Measurements from ENCODE around the gene CLPTM1. TPM values are rescaled to one million over a fixed set of nuclear protein-coding genes. Genes with fewer than 3 reads are reported as not detected.

The CLPTM1 gene
- total and polyA plus RNA-seq, 12 donors, result 67.8 to 306 (median 244) TPM

DNA sequence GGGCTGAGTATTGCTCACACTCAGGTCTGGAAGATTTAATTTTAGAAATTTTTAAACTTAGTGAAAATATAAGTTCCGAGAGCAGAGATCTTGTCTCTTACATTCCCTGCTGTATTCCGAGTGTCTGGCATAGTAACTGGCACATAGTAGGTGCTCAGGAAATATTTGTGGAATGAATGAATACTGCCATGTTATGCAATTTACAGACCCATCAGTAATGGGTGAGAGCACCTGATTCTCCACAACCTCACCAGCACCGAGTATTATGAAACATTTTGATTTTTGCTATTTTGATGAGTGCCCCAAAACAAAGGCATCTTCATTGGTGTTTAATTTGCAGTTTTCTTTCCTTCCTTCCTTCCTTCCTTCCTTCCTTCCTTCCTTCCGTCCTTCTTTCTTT, 67.9 kb downstream of the CLPTM1 start:
- WGBS, 4 donors, result 86 to 96% (median 90%) methylated on average over 4 of the region's 4 CpGs
- no peaks in the 10 kb centered on the region for H3K36me3 ChIP-seq (replicated peaks in 1 of 2)

DNA sequence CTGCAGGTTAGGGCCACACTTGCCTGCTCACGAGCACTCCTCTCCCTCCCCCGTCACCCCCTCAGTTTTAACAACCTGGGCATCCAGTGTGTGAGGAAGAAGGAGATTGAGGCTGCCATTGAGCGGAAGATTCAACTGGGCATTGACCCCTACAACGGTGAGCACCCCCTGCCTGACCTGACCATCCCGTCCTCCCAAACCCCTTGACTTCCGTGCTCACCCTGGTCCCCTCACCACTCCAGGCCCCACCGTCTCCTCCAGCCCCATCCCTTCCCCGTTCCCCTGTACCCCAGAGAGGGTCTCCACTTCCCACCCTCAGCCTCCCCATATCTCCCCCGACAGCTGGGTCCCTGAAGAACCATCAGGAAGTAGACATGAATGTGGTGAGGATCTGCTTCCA, 70.1 kb downstream of the CLPTM1 start:
- H3K4me3 ChIP-seq, result no peak overlapping the region
- H3K4me1 ChIP-seq (replicated peaks in 1 of 2), result no peaks in the 10 kb centered on the region
- H3K27me3 ChIP-seq, result no peaks in the 10 kb centered on the region
- DNase-seq, result no peak
- intact Hi-C loops (cut with DNase I), result no loop called here
- no peak for TF ChIP-seq POLR2A (IDR thresholded peaks at IDR 0.05)
- TF ChIP-seq, protein P1, sequence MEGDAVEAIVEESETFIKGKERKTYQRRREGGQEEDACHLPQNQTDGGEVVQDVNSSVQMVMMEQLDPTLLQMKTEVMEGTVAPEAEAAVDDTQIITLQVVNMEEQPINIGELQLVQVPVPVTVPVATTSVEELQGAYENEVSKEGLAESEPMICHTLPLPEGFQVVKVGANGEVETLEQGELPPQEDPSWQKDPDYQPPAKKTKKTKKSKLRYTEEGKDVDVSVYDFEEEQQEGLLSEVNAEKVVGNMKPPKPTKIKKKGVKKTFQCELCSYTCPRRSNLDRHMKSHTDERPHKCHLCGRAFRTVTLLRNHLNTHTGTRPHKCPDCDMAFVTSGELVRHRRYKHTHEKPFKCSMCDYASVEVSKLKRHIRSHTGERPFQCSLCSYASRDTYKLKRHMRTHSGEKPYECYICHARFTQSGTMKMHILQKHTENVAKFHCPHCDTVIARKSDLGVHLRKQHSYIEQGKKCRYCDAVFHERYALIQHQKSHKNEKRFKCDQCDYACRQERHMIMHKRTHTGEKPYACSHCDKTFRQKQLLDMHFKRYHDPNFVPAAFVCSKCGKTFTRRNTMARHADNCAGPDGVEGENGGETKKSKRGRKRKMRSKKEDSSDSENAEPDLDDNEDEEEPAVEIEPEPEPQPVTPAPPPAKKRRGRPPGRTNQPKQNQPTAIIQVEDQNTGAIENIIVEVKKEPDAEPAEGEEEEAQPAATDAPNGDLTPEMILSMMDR (IDR thresholded peaks at IDR 0.05), result no peak
- H3K36me3 ChIP-seq (replicated peaks in 1 of 2), result peaks cover 0 to 13% of the 10 kb centered on the region in 2 donors
- H3K27ac ChIP-seq, result no peak overlapping the region
- no peaks in the 10 kb centered on the region for H3K9me3 ChIP-seq (replicated peaks in 1 of 3)
- 92 to 96% (median 94%) methylated on average over 9 of the region's 9 CpGs for WGBS, 4 donors

More for the DNA sequence above, 67.9 kb downstream of the CLPTM1 start:
- Histone ChIP-seq H3K27me3 (no peaks in the 10 kb centered on the region), H3K27ac (no peak overlapping the region), H3K4me1 (replicated peaks in 1 of 2) (no peaks in the 10 kb centered on the region), H3K9me3 (replicated peaks in 1 of 3) (no peaks in the 10 kb centered on the region), H3K4me3 (no peak overlapping the region)
- intact Hi-C loops (cut with DNase I), result no loop called here
- no peak for TF ChIP-seq POLR2A (IDR thresholded peaks at IDR 0.05)
- TF ChIP-seq, protein P1 (IDR thresholded peaks at IDR 0.05), result no peak
- DNase-seq, result no peak

DNA sequence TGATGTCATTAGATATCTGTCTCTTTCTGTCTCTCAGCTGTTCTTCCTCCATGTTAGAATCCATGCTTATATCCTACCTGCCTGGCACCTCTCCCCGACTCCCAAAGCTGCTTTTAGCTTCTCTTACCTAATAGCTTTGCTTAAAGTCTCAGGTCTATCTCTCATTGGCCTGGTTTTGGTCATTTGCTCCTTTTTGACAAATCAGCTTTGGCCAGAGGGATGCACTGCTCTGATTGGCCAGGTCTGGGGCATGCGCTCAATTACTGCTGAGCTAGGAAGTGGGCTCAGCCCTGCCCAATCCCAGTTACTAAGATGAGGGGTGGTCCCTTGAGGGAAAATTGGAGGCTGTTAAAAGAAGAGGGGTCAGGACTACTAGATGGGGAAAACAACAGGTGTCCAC, 72.2 kb downstream of the CLPTM1 start:
- intact Hi-C loops (cut with DNase I), result no loop called here
- no peak overlapping the region for H3K27ac ChIP-seq
- H3K4me1 ChIP-seq (replicated peaks in 1 of 2), result no peaks in the 10 kb centered on the region
- no peak overlapping the region for H3K4me3 ChIP-seq
- TF ChIP-seq, protein P1 (IDR thresholded peaks at IDR 0.05), result no peak
- no peaks in the 10 kb centered on the region for H3K9me3 ChIP-seq (replicated peaks in 1 of 3)
- WGBS, 4 donors, result 94 to 96% (median 96%) methylated on average over 2 of the region's 2 CpGs
- H3K36me3 ChIP-seq (replicated peaks in 1 of 2), result peaks cover 0 to 20% of the 10 kb centered on the region in 2 donors
- no peak for DNase-seq
- H3K27me3 ChIP-seq, result no peaks in the 10 kb centered on the region

DNA sequence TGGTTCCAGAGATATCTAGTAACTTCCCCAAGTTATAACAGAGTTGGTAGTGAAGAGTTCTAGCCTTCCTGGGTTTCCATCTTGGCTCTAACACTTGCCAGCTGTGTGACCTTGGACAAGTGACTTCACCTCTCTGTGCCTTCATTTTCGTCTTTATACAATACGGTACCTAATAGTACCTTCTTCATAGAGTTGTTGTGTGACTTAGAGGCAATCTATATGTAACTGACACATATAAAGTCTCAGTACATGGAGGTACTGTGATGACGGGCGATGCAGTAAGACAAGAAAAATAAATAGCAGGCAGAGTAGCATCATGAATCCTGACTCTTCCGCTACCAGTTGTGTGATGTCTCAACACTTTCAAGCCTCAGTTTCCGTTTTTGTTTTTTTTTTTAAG, 75.6 kb downstream of the CLPTM1 start:
- no peaks in the 10 kb centered on the region for H3K4me1 ChIP-seq (replicated peaks in 1 of 2)

More for the DNA sequence above, 75.6 kb downstream of the CLPTM1 start:
- no peak overlapping the region for H3K4me3 ChIP-seq
- H3K9me3 ChIP-seq (replicated peaks in 1 of 3), result no peaks in the 10 kb centered on the region
- H3K27me3 ChIP-seq, result no peaks in the 10 kb centered on the region
- intact Hi-C loops (cut with DNase I), result no loop called here
- H3K36me3 ChIP-seq (replicated peaks in 1 of 2), result peaks cover 0 to 49% of the 10 kb centered on the region in 2 donors
- 83 to 87% (median 85%) methylated on average over 6 of the region's 6 CpGs for WGBS, 4 donors
- TF ChIP-seq, protein P1 (IDR thresholded peaks at IDR 0.05), result no peak
- TF ChIP-seq POLR2A (IDR thresholded peaks at IDR 0.05), result no peak
- DNase-seq, result no peak
- H3K27ac ChIP-seq, result no peak overlapping the region

Measured in adrenal gland (tissue), 12 donors.